HEK293 (cell line): Measurements from ENCODE around the gene AKAP8L.
A peak's percentile ranks its signal among the peaks of the same experiment; 100 is the strongest.

ENCODE experiments used
- GFI1B ChIP-seq: fragments of 450-650 bp; formaldehyde crosslinking; IDR thresholded peaks from 2 replicates; pipeline ENCODE4 v1.5.1; 2016; ENCODE audit warnings: missing biosample characterization, missing genetic modification characterization
- GLIS2 ChIP-seq: fragments of 450-650 bp; formaldehyde crosslinking; IDR thresholded peaks from 2 replicates; pipeline ENCODE4 v1.5.1; 2016; ENCODE audit warnings: missing biosample characterization, missing genetic modification characterization
- HIC1 ChIP-seq: fragments of 450-650 bp; formaldehyde crosslinking; IDR thresholded peaks from 2 replicates; pipeline ENCODE4 v1.5.1; 2016; ENCODE audit warnings: missing biosample characterization, missing genetic modification characterization
- KLF17 ChIP-seq: fragments of 450-650 bp; formaldehyde crosslinking; IDR thresholded peaks from 2 replicates; pipeline ENCODE4 v1.5.1; 2016; ENCODE audit warnings: missing biosample characterization, missing genetic modification characterization
- KLF7 ChIP-seq: fragments of 450-650 bp; formaldehyde crosslinking; IDR thresholded peaks from 2 replicates; pipeline ENCODE4 v1.5.1; 2016; ENCODE audit warnings: missing biosample characterization, missing genetic modification characterization, borderline replicate concordance
- KLF8 ChIP-seq: fragments of 450-650 bp; formaldehyde crosslinking; IDR thresholded peaks from 2 replicates; pipeline ENCODE4 v1.5.1; 2016; ENCODE audit warnings: missing biosample characterization, missing genetic modification characterization
- KLF9 ChIP-seq: fragments of 450-650 bp; formaldehyde crosslinking; IDR thresholded peaks from 2 replicates; pipeline ENCODE4 v1.5.1; 2016; ENCODE audit warnings: missing biosample characterization, missing genetic modification characterization, low read depth
- MEIS1 ChIP-seq: sonication (generic); formaldehyde crosslinking; IDR thresholded peaks from 2 replicates; pipeline ENCODE4 v1.8.1; 2022; ENCODE audit warnings: missing genetic modification reagents, mild to moderate bottlenecking, borderline replicate concordance
- MYNN ChIP-seq: fragments of 450-650 bp; formaldehyde crosslinking; IDR thresholded peaks from 2 replicates; pipeline ENCODE4 v1.5.1; 2016; ENCODE audit warnings: missing biosample characterization, missing genetic modification characterization, borderline replicate concordance
- RBAK ChIP-seq: fragments of 450-650 bp; formaldehyde crosslinking; IDR thresholded peaks from 2 replicates; pipeline ENCODE4 v1.5.1; 2016; ENCODE audit warnings: missing biosample characterization, missing genetic modification characterization
- REPIN1 ChIP-seq: fragments of 450-650 bp; formaldehyde crosslinking; IDR thresholded peaks from 2 replicates; pipeline ENCODE4 v1.5.1; 2017; ENCODE audit warnings: missing biosample characterization, missing genetic modification characterization, low read depth
- SP2 ChIP-seq: fragments of 450-650 bp; formaldehyde crosslinking; IDR thresholded peaks from 2 replicates; pipeline ENCODE4 v1.5.1; 2016; ENCODE audit warnings: missing biosample characterization, missing genetic modification characterization
- SP3 ChIP-seq: fragments of 450-650 bp; formaldehyde crosslinking; IDR thresholded peaks from 2 replicates; pipeline ENCODE4 v1.5.1; 2016; ENCODE audit warnings: missing biosample characterization, missing genetic modification characterization
- SP7 ChIP-seq: fragments of 450-650 bp; formaldehyde crosslinking; IDR thresholded peaks from 2 replicates; pipeline ENCODE4 v1.5.1; 2016; ENCODE audit warnings: missing biosample characterization, missing genetic modification characterization
- WT1 ChIP-seq: fragments of 450-650 bp; formaldehyde crosslinking; IDR thresholded peaks from 2 replicates; pipeline ENCODE4 v1.5.1; 2016; ENCODE audit warnings: missing biosample characterization, missing genetic modification characterization
- ZBTB48 ChIP-seq: fragments of 450-650 bp; formaldehyde crosslinking; IDR thresholded peaks from 2 replicates; pipeline ENCODE4 v1.5.1; 2016; ENCODE audit warnings: missing biosample characterization, missing genetic modification characterization
- ZFHX2 ChIP-seq: fragments of 450-650 bp; formaldehyde crosslinking; conservative IDR thresholded peaks from 2 replicates; pipeline ENCODE4 v1.5.1; 2016; ENCODE audit warnings: missing biosample characterization, missing genetic modification characterization
- ZIC2 ChIP-seq: fragments of 450-650 bp; formaldehyde crosslinking; IDR thresholded peaks from 2 replicates; pipeline ENCODE4 v1.5.1; 2016; ENCODE audit warnings: missing biosample characterization, missing genetic modification characterization
- ZNF121 ChIP-seq: fragments of 450-650 bp; formaldehyde crosslinking; IDR thresholded peaks from 2 replicates; pipeline ENCODE4 v1.5.1; 2016; ENCODE audit warnings: missing biosample characterization, missing genetic modification characterization
- ZNF132 ChIP-seq: fragments of 450-650 bp; formaldehyde crosslinking; IDR thresholded peaks from 2 replicates; pipeline ENCODE4 v1.5.1; 2017; ENCODE audit warnings: missing biosample characterization, missing genetic modification characterization, borderline replicate concordance
- ZNF138 ChIP-seq: fragments of 450-650 bp; formaldehyde crosslinking; IDR thresholded peaks from 2 replicates; pipeline ENCODE4 v1.5.1; 2016; ENCODE audit warnings: missing biosample characterization, missing genetic modification characterization, borderline replicate concordance
- ZNF140 ChIP-seq: fragments of 450-650 bp; formaldehyde crosslinking; IDR thresholded peaks from 2 replicates; pipeline ENCODE4 v1.5.1; 2016; ENCODE audit warnings: missing biosample characterization, missing genetic modification characterization
- ZNF155 ChIP-seq: fragments of 450-650 bp; formaldehyde crosslinking; IDR thresholded peaks from 2 replicates; pipeline ENCODE4 v1.5.1; 2016; ENCODE audit warnings: missing biosample characterization, missing genetic modification characterization
- ZNF157 ChIP-seq: fragments of 450-650 bp; formaldehyde crosslinking; IDR thresholded peaks from 2 replicates; pipeline ENCODE4 v1.5.1; 2016; ENCODE audit warnings: missing biosample characterization, missing genetic modification characterization
- ZNF169 ChIP-seq: fragments of 450-650 bp; formaldehyde crosslinking; IDR thresholded peaks from 2 replicates; pipeline ENCODE4 v1.5.1; 2016; ENCODE audit warnings: missing biosample characterization, missing genetic modification characterization
- ZNF174 ChIP-seq: fragments of 450-650 bp; formaldehyde crosslinking; IDR thresholded peaks from 2 replicates; pipeline ENCODE4 v1.5.0; 2017; ENCODE audit warnings: missing biosample characterization, mild to moderate bottlenecking, missing genetic modification characterization
- ZNF23 ChIP-seq: fragments of 450-650 bp; formaldehyde crosslinking; IDR thresholded peaks from 2 replicates; pipeline ENCODE4 v1.5.1; 2016; ENCODE audit warnings: missing biosample characterization, missing genetic modification characterization, borderline replicate concordance
- ZNF266 ChIP-seq: fragments of 450-650 bp; formaldehyde crosslinking; IDR thresholded peaks from 2 replicates; pipeline ENCODE4 v1.5.1; 2016; ENCODE audit warnings: missing biosample characterization, missing genetic modification characterization, low read depth
- ZNF366 ChIP-seq: fragments of 450-650 bp; formaldehyde crosslinking; conservative IDR thresholded peaks from 2 replicates; pipeline ENCODE4 v1.5.1; 2016; ENCODE audit warnings: missing biosample characterization, missing genetic modification characterization
- ZNF398 ChIP-seq: fragments of 450-650 bp; formaldehyde crosslinking; IDR thresholded peaks from 2 replicates; pipeline ENCODE4 v1.5.1; 2017; ENCODE audit warnings: missing biosample characterization, missing genetic modification characterization
- ZNF529 ChIP-seq: fragments of 450-650 bp; formaldehyde crosslinking; IDR thresholded peaks from 2 replicates; pipeline ENCODE4 v1.5.1; 2017; ENCODE audit warnings: missing genetic modification characterization, missing biosample characterization; ENCODE audit not compliant: insufficient replicate concordance
- ZNF548 ChIP-seq: fragments of 450-650 bp; formaldehyde crosslinking; IDR thresholded peaks from 2 replicates; pipeline ENCODE4 v1.5.1; 2016; ENCODE audit warnings: missing biosample characterization, missing genetic modification characterization
- ZNF596 ChIP-seq: fragments of 450-650 bp; IDR thresholded peaks from 2 replicates; pipeline ENCODE4 v1.5.0; 2018; ENCODE audit warnings: missing biosample characterization, mild to moderate bottlenecking, missing genetic modification characterization, moderate library complexity
- ZNF677 ChIP-seq: fragments of 450-650 bp; IDR thresholded peaks from 2 replicates; pipeline ENCODE4 v1.5.0; 2018; ENCODE audit warnings: missing biosample characterization, mild to moderate bottlenecking, missing genetic modification characterization, moderate library complexity
- ZNF747 ChIP-seq: fragments of 450-650 bp; formaldehyde crosslinking; IDR thresholded peaks from 2 replicates; pipeline ENCODE4 v1.5.1; 2016; ENCODE audit warnings: missing biosample characterization, missing genetic modification characterization
- ZNF785 ChIP-seq: fragments of 450-650 bp; formaldehyde crosslinking; IDR thresholded peaks from 2 replicates; pipeline ENCODE4 v1.5.1; 2016; ENCODE audit warnings: missing biosample characterization, missing genetic modification characterization
- ZNF830 ChIP-seq: fragments of 450-650 bp; IDR thresholded peaks from 2 replicates; pipeline ENCODE4 v1.5.0; 2018; ENCODE audit warnings: missing biosample characterization, missing genetic modification characterization, low read depth, mild to moderate bottlenecking, moderate library complexity

Gene AKAP8L

GRCh38 chr19:15432629-15433518, 14.1 kb upstream of the AKAP8L start (continued):
- TF ChIP-seq SP2 (tag by site-specific recombination) (peak; percentile 70), GFI1B (tag by site-specific recombination) (0 out of 2 replicates have a peak, but pooled peaks have one; percentile 9), HIC1 (tag by site-specific recombination) (no peak), ZNF132 (no peak), ZNF596 (tag by site-specific recombination) (peak; percentile 46), REPIN1 (tag by site-specific recombination) (no peak), ZNF529 (tag by site-specific recombination) (no peak), ZNF140 (tag by site-specific recombination) (no peak), ZNF157 (tag by site-specific recombination) (no peak), KLF17 (tag by site-specific recombination) (peak; percentile 60; the same call in 1 of the 2 replicates), ZNF174 (tag by site-specific recombination) (no peak), ZNF169 (tag by site-specific recombination) (0 out of 2 replicates have a peak, but pooled peaks have one; percentile 14), ZNF398 (tag by site-specific recombination) (peak; percentile 47), ZNF366 (tag by site-specific recombination) (no peak), ZNF747 (tag by site-specific recombination) (no peak), WT1 (no peak), MEIS1 (CRISPR knock-in tag) (no peak), ZNF830 (tag by site-specific recombination) (no peak), SP7 (tag by site-specific recombination) (peak; percentile 59), ZFHX2 (tag by site-specific recombination) (peak; percentile 38), ZNF548 (tag by site-specific recombination) (no peak), RBAK (tag by site-specific recombination) (no peak), ZBTB48 (peak; percentile 85), KLF8 (peak; percentile 93; the same call in 1 of the 2 replicates), GLIS2 (tag by site-specific recombination) (no peak), MYNN (tag by site-specific recombination) (no peak), ZNF677 (tag by site-specific recombination) (no peak), ZNF155 (tag by site-specific recombination) (no peak), ZNF266 (tag by site-specific recombination) (no peak), ZNF23 (tag by site-specific recombination) (no peak), KLF9 (tag by site-specific recombination) (peak; percentile 64; the same call in 1 of the 2 replicates), ZNF121 (tag by site-specific recombination) (no peak), KLF7 (tag by site-specific recombination) (0 out of 2 replicates have a peak, but pooled peaks have one; percentile 28), ZIC2 (tag by site-specific recombination) (peak; percentile 53), ZNF138 (no peak), SP3 (tag by site-specific recombination) (peak; percentile 81), ZNF785 (0 out of 2 replicates have a peak, but pooled peaks have one; percentile 74)
